CD4-positive, alpha-beta T cell treated with Interleukin-6 at 100 ng/mL for 8 hours (primary cell): ENCODE results near the gene RPS17.
"Not testable (repeated sequence)": the region's sequence is repeated elsewhere in the genome, so short reads cannot be mapped to it uniquely, and the experiment has no call there.

Source experiments
- DNase-seq: peaks from one replicate; pipeline ENCODE4 v3.0.0-alpha.2; 2020; ENCODE audit warnings: mixed read lengths, low spot score

Gene RPS17

DNA sequence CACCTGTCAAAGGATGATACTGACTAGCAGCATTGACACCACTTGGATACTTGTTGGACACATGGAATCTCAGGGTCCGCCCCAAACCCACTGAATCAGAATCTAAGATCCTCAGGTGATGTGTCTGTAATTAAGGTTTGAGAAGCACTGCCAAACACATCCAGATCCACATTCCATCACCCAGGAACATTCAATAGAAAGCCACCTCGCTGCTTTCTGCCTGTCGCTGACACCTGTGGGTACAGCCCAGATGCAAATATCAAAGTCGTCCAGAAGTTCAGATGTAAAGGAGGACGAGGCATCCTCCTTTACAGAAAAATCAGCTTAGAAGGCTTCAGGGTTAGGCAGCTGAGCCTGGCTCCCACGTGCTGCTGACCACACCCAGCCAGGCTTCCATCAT, 5.2 kb upstream of the RPS17 start:
- no peak for DNase-seq

DNA sequence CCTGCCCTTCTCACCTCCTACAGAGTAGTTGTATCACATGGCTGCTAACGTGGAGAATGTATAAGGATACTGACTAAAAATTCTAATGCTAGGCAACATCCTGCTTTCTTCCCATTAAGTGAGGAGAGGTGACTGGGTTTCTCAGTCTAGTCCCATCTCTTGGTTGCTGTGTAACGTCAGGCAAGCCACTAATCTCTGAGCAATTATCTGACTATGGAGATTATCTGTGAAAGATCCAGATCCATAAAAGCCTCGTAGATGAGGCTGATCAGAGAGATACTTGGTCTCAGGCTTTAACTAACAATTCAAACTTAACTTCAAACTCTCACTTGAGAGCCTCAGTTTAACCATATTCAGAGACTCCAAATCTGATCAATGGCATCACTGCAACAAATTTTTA, 4.7 kb upstream of the RPS17 start:
- no peak for DNase-seq

DNA sequence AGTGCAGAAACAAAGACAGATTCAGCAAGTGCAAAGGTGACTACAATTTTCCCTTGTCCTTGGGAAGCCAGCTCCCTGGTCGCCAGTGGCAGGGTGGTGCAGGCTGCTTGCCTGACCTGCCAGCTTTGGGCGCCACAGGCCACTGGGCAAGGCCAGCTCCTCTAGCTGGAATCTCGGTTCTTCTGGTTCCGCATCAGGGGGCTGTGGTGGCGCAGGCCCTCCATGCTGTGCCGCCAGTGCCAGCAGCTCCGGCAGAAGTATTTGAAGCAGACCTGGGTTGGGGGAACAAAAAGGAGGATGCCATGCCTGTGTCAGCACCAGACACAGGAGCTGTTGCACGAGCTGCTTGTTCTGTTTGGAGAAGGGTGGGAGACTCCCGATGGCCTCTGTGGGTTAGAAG, 4.2 kb upstream of the RPS17 start:
- no peak for DNase-seq

DNA sequence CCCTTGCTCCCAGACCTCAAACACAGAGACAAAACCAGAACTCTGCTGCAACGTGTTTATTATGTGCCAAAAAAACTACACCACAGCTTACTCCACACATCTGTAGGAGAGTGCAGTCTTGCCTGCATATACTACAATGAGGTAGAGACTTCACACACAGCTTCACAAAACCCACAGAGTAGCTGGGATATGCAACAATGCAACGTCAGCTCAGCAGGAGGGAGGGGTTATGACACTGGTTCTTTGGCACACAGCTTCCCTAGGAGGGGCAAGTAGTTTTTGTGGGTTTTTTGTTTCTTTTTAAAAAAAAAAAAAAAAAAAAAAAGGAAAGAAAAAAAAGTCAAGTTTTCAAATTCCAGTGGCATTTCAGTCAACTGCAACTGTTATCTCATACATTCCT, 2.9 kb upstream of the RPS17 start:
- DNase-seq, result no peak

DNA sequence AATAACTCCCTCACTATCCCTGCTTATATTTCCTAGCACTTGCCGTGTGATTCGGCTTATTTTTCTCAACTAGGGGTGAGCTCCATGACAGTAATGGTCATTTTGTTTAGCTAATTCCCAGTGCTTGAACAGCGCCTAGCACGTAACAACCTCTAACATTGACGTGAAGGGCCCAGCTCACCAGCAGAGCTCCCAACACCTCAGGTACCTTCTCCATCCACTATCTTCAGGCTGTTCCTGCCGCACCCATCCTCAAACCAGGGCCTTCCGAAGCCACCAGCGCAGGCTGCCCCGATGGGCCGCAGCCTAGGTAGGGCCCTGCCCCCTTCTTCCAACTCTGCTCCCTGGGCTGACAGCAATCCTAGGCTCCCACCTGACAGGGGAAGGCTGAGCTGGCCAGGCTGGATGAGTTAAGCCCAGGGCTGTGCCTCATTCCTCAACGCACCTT, 751 bp upstream of the RPS17 start:
- DNase-seq, result no peak

DNA sequence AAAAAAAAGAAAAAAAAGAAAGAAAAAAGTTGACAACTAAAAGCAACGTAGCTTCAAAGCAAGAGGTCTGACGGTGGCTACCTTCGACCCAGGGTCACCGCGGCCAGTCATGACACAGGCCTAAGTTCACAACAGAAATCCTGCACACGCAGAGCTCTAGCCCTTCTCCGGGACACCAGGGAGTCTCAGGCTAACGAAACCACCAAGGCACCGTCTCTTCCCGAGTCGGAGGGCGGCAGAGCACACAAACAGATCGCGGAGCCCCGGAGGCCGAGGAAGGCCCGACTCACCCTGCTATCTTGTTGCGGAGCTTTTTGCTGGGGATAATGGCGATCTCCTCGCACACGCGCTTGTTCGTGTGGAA, 584 bp downstream of the RPS17 start:
- no peak for DNase-seq

DNA sequence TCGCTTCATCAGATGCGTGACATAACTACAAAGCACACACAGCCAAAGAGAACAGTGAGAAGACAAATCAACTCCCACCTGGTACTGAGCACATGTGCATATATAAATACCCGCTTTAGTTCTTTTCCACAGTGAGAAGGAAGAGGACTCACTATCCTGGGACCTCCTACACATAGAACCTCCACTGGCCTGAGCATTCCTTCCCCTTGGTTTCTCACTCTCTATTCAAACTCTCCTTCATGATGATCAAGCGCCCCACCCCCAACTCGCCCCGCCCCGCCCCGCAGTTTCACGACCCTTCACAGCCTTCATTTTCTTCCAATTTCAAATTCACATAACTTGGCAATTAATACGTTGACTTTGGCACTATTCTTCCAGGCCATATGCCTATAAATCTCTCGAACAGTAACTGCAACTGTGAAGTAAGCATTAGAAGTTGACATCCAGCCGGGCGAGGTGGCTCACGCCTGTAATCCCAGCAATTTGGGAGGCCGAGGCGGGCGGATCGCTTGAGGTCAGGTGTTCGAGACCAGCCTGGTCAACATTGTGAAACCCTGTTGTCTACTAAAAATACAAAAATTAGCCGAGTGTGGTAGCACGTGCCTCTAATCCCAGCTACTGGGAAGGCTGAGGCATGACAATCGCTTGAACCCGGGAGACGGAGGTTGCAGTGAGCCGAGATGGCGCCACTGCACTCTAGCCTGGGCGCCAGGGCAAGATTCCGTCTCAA, 1.1 kb downstream of the RPS17 start:
- DNase-seq, result no peak

DNA sequence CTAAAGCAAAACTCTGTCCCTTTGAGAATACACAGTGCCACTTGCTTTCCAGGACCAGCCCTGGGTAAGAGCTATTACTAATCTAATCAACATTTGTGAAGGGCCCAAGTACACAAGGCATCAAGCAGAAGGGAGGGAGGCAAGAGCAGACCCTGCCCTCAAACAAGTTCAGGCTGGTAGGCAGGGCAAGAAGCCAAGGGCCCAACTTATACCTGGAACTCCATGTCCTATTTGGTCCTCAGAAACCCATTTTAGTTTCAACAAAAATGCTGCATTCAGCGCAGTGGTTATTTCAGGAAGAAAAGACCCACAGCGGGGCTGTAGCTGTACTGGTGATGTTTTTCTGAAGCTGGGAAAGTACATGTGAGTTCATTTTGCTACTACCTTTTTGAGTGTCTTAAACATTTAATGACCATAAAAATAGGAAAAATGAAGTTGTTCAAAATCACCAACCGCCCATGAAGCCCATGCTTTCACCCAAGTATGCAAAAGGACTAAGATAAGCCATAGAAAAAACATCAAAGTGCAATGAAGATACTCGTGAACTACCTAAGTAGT, 2.8 kb downstream of the RPS17 start:
- DNase-seq, result no peak

DNA sequence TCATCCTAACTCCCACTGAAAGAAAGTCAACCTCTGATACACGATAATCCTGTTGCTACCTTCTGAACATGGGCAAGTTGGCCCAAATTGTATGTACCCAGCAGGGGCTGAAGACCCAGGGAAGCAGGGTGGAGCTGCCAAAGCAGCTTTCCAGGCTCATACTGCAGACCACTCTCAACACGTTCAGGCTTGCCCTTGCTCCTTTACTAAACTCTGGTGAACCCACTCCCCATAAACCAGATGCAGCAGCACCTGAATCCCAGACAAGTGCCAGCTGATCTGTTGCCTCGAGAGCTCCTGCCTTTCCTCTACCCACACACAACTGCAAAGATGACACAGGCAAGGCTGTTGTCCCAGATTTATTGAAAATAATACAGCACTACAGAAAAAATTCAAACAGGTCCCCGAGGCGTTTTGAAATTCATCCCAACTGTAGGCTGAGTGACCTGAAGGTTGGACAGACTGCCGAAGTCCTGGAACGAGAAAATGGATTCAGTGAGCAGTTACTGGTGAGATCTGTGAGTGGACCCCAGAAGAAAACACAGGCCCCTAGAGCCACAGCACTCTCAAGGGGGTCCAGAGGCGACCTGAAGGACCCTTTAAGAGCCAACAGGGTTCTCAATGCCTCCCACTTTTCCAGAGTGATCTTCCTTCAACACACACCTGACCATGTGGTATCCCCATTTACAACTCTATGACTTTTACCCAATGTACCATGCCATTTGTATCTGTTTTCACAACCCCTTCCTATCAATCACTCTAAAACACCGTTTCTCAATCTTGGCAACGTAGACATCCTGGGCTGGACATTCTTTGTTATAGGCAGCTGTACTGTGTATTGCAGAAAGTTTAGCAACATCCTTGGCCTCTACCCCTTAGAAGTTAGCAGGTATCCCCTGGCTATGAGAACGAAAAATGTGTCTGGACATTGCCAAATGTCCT, 3.6 kb downstream of the RPS17 start:
- no peak for DNase-seq

DNA sequence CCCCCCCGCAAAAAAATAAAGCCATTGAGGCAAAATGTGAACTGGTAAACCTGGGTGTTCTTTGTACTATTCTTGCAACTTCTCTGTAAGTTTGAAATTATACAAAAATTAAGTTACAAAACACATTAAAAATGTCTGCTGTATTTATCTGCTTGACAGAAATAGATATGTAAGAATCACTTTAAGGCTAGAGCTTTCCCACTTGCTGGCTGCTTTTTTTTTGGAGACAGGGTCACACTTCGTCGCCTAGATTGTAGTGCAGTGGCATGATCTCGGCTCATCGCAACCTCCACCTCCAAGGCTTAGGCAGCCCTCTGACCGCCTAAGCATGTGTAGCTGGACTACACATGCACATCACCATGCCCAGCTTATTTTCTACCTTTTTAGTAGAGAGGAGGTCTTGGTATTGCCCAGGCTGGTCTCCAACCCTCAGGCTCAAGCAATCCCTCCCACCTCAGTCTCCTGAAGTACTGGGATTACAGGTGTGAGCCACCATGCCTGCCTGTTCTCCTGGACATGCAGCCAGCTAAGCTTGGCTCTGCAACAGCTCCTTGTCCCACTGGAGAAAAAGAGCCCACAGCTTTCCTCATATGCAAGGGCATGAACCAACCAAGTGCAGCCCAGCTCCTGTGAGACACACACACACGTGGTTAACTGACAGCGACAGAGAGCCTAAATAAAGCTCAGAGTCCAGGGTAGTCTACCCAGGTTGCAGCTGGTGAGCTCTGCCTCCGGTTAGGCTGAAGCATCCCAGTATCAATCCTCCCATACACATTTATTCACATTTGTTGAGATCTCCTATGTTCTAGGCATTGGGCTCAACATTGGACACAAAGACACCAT, 4.5 kb downstream of the RPS17 start:
- no peak for DNase-seq

DNA sequence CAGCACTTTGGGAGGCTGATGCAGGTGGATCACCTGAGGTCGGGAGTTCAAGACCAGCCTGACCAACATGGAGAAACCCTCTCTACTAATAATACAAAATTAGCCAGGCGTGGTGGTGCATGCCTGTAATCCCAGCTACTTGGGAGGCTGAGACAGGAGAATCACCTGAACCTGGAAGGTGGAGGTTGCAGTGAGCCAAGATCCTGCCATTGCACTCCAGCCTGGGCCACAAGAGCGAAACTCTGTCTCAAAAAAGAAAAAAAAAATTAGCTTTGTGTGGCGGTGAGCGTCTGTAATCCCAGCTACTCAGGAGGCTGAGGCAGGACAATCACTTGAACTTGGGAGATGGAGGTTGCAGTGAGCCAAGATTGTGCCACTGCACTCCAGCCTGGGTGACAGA, 5.1 kb downstream of the RPS17 start:
- not testable (repeated sequence) for DNase-seq

DNA sequence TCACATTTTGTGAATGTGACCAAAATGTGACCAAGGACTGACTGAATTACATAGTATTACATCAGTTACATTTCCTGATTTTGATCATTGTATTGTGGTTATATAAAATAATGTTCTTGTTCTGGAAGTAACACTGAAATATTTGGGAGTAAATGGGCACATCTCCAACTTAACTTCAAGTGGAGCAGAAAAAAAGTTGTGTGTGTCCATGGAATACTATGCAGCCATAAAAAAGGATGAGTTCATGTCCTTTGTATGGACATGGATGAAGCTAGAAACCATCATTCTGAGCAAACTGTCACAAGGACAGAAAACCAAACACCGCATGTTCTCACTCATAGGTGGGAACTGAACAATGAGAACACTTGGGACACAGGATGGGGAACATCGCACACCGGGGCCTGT, 5.8 kb downstream of the RPS17 start:
- DNase-seq, result not testable (repeated sequence)

DNA sequence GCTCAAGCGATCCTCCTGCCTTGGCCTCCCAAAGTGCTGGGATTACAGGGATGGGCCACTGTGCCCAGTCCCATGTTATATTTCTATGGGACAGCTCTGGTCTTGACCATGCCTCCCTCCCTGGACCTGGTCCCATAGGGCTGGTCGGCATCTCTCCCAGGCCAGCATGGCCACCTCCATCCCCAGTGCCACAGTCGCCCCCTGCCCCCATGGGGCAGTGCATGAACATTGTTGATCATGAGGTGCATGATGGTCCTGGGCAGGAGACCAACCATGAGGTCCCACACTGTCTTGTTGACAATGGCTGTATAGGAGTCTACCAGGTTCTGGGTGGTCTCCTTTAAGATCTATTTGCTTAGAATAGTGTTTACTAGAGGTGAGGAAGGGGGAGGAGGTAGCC, 6.5 kb downstream of the RPS17 start:
- DNase-seq, result no peak

DNA sequence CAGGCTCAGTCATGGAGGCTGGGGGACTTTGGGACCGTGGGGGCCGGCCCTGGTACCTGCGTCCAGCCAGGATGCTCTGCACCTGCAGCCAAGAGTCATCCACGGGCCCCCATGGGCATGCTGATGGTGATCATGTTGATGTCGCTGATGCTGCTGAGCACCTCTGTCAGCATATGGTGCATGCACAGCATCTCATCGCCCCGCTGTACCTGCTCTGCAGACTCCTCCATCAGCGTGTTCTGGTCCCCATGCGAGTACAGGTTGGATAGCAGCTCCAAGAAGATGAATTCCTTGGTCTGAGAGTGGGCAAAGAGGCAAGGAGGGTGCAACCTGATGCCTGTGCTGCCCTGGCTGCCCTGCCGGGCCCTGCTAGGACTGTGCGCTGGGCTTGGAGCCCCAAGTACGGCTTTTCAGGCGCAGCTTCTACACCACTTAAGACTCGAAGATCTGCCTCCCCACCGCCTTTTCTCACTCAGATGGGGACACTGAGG, 7.2 kb downstream of the RPS17 start:
- no peak for DNase-seq

DNA sequence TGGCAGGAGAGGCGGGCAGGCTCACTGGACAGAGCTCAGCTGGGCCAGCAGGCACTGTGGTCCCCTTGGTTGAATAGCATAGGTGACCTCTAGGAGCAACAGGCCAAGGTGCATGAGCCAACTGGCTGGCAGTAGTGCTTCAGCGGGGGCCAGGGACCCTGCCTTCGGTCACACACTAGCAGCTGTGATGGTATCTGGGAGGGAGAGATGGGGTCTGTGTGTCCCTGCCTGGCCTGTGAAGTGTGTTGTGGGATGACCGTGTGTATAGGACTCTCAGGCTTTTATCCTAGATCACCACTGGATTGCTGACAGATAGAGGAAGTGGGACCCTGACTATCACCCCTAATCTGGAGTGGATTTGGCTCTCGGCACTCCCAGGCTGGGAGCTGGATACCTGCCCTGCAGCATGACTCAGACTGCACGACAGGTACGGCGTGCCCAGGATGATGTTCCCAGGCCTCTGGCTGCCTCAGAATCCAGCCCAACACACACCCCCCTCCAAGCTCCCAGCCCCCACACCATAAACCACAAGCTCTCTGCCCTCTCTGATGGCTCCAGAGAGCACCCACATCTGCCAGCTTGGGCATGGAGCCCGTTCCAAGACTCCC, 7.8 kb downstream of the RPS17 start:
- DNase-seq, result no peak

DNA sequence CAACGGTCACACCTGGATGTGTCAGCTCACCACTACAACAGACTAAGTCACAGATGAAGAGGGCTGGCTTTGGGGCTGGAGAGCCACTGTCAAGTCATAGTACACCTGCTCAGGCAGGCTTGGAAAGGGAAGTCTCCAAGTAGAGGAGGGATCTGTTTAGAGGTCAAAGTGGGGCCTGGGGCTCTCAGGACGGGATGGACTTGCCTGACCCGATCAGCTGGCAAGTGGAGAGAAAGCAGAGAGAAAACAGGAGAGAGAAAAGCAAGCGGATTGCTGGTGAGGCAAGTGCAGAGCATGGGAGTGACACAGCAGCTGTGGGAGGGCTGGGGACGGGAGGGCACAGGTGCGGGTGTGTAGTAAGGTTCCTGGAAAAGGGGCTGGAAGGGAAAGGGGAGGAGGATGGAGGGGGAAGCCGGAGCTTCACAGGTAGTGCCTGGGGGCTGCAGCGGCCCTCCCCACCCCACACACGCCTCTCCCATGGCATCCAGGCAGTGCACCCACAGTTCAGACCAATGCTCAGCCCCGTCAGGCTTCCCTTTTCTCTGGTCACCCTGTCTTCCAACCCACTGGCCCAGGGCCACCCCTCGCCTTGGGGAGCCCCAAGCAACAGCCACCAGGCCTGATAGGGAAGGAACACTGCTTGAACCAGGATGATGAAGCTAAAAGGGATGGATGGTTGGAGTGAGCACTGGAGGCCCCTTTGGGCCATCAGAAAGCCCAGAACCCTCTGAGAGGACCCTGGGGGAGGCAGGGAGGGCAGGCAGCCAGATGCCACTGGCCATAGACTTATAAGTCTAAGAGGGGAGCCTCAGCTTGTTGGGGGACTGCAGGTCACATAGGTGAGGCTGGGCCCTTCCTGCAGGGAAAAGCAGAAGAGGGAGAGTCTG, 8.5 kb downstream of the RPS17 start:
- DNase-seq, result no peak

DNA sequence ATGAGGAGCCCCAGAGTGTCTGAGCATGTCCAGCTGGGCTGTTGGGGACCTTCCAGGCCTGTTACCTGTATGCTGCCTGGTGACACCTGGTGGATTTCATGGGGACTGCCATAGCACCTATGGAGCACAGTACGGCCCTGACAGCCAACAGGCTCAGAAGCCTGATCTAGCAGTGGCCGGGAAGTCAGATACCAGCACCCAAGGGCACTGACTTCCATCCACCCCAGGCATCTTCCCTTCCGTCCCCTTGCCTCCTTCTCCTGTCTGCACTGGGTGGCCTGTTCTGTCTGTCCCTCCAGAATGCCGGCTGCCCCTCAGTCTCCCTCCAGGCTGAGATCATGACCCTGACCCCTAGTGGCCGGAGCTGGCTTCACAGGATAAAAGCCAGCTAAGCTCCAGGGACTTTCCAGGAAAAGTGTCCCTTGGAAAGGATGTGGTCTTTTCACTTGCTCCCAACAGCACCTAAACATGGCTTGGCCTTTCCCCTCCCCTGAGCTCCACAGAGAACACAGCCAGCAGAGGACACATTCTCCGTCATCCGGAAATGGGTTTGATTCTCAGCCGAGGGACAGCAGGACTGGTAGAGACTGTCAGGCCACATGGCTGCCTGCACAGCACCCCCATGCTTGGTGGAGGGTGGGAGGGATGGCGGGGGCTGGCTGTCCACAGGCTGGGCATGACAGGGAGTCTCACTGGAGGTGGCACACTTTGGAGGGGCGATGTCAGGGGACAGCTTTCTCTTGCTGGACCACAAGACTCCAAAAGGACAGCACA, 9.5 kb downstream of the RPS17 start:
- DNase-seq, result peak; percentile 58

DNA sequence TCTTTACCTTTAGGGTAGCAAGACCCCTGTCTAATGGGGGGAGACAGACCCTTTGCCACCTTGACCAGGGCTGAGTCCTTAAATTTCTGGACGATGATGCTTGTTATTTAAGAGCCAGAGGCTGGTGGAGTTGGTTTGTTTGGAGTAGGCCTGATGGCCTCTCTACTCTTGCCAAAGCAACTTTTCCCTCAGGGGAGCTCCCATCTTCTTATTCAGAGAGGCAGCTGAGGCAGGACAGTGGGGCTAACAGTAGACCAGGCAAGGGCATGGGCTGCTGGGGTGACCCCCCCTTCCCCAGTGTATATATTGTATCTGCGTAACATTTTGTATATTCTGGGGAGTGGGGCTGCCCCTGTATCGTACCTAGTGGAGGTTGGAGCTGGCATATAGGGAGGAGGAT, 10.3 kb downstream of the RPS17 start:
- no peak for DNase-seq

DNA sequence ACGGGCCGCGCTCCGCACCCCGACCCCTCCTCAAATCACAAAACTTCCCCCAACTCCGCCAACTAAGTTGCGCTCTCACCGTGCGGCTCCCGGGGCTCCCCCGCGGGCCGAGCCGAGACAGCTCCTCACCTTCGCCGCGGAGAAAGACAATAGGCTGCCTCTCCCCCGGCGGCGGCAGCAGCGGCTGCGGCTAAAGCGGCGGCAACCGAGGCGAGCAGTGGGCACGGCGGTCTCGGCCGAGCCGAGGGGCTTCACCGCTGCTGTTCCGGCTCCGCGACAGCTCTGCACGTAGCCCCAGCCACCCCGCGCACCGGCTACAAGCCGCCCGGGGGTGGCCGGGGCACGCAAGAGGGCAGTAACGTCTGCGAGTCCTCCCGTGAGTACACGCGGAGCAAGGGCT, 26.7 kb downstream of the RPS17 start:
- not testable (repeated sequence) for DNase-seq

DNA sequence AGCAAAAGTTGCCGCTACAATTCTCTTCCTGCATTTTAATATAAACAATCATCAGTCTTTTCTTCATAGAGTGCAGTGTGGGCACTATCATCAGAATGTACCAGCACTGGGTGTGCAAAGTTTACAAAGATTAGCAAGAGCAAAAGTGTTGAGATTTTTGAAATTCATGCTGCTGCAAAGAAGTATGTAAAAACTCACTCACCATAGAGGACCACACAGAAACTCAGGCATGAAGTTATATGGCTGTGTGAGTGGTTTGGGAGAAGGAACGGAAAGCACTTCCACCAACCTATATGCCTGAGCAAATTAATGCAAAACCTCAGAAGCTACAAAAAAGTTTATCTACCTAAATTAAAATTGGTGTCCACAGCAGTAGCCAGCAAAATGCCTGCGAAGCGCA, 32.6 kb downstream of the RPS17 start:
- DNase-seq, result not testable (repeated sequence)
